ENCODE results near the gene SNED1.

Gene SNED1

DNA sequence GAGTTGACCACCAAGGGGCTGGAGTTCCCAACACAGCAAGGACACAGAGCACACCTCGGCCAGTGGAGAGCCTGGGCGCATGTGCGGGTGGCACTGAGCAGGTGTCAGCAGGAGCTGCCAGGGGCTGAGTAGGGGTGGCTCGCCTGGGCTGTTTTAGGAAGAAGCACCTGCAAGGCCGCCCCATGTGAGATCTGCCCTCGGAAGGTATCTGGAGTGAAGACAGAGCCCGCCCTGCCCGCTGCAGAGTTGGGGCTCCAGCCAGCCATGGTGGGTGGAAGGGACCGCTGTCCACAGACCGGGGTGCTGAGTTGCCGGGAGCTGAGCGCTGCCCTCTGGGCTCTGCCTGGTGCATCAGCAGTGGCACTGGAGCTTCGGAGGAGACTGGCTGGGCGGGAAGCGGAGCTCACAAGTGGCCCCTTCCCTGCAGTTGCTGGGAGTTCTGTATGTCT lies 68.5 kb downstream of the SNED1 start:
- Histone ChIP-seq H3K27ac (ENCODE audit: low read depth, low read length) (no peak overlapping the region), H3K79me2 (ENCODE audit: control insufficient read depth, insufficient read depth, low read length) (no peaks in the 10 kb centered on the region), H4K8ac (ENCODE audit: low read depth, low read length) (no peak overlapping the region), H2BK5ac (ENCODE audit: low read length) (no peak overlapping the region), H2BK15ac (replicated peaks; ENCODE audit: low read depth) (no peak overlapping the region), H3K56ac (ENCODE audit: low read length) (no peak overlapping the region), H2AK5ac (ENCODE audit: low read length) (no peak overlapping the region), H3K23ac (ENCODE audit: low read length) (no peak overlapping the region), H3K4me3 (ENCODE audit: low read length) (no peak overlapping the region), H3K36me3 (ENCODE audit: control insufficient read depth, insufficient read depth, low read length) (no peaks in the 10 kb centered on the region), H2BK120ac (ENCODE audit: low read depth, low read length) (no peak overlapping the region), H3K4me1 (ENCODE audit: control insufficient read depth, low read depth, low read length) (no peaks in the 10 kb centered on the region), H3K4ac (ENCODE audit: low read depth, low read length) (no peak overlapping the region), H4K5ac (ENCODE audit: low read length) (no peak overlapping the region), H3K79me1 (ENCODE audit: low read length) (no peaks in the 10 kb centered on the region), H3K18ac (ENCODE audit: low read length) (no peak overlapping the region), H3K27me3 (ENCODE audit: insufficient read depth, low read length, poor library complexity) (no peaks in the 10 kb centered on the region), H3K9ac (ENCODE audit: low read length) (no peak overlapping the region), H3K4me2 (ENCODE audit: low read length) (no peak overlapping the region)
- no CpG with 5 or more reads among the region's 15 CpGs for WGBS (ENCODE audit: extremely low coverage, insufficient coverage, low lambda C conversion rate)
- peak; percentile 43 for DNase-seq

GRCh38 chr2:241067501-241068135 lies 69.2 kb downstream of the SNED1 start:
- Histone ChIP-seq H3K18ac (ENCODE audit: low read length) (no peak overlapping the region), H3K23ac (ENCODE audit: low read length) (no peak overlapping the region), H2AK5ac (ENCODE audit: low read length) (no peak overlapping the region), H3K79me1 (ENCODE audit: low read length) (no peaks in the 10 kb centered on the region), H4K5ac (ENCODE audit: low read length) (no peak overlapping the region), H2BK5ac (ENCODE audit: low read length) (no peak overlapping the region), H3K27ac (ENCODE audit: low read depth, low read length) (no peak overlapping the region), H3K56ac (ENCODE audit: low read length) (no peak overlapping the region), H2BK15ac (replicated peaks; ENCODE audit: low read depth) (no peak overlapping the region), H4K8ac (ENCODE audit: low read depth, low read length) (no peak overlapping the region), H3K4ac (ENCODE audit: low read depth, low read length) (no peak overlapping the region), H3K79me2 (ENCODE audit: control insufficient read depth, insufficient read depth, low read length) (no peaks in the 10 kb centered on the region), H3K4me3 (ENCODE audit: low read length) (no peak overlapping the region), H3K27me3 (ENCODE audit: insufficient read depth, low read length, poor library complexity) (no peaks in the 10 kb centered on the region), H3K9ac (ENCODE audit: low read length) (no peak overlapping the region), H3K4me2 (ENCODE audit: low read length) (no peak overlapping the region), H2BK120ac (ENCODE audit: low read depth, low read length) (no peak overlapping the region), H3K4me1 (ENCODE audit: control insufficient read depth, low read depth, low read length) (no peaks in the 10 kb centered on the region), H3K36me3 (ENCODE audit: control insufficient read depth, insufficient read depth, low read length) (no peaks in the 10 kb centered on the region)
- no CpG with 5 or more reads among the region's 21 CpGs for WGBS (ENCODE audit: extremely low coverage, insufficient coverage, low lambda C conversion rate)
- no peak for DNase-seq

DNA sequence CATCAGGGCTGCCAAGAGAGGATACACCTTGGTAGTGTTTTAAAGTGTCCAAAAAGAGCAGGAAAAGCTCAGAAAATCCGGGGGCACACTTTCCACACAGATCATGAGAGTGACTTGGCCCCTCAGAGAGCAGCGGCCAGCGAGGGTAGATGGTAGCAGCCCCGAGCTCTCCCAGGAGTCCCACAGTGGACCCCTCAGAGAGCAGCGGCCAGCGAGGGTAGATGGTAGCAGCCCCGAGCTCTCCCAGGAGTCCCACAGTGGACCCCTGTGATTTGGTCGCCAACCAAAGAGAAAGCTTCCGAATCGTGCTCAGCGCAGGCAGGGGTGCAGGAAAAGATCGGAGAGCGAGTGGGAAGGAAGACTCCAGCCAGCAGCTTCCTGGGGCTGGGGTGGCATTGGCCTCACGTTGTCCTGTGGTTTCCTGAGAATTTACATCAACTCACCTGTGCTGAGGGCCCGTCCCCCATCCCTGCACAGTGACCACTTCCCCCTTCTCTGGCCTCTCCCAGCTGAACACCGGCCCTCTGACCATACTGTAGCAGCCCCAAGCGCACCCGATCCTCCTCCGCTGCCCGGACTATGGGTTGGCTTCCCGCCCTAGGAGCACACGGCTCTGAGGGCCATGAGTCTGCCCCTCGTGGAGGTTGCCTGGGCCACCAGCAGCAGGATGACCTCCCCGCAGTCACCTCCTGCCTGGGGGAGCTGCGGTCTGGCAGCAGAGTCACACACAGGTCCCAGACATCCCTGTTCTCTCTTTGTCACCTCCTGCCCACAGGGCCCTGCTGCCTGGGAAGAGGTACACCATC lies 69.9 kb downstream of the SNED1 start:
- WGBS (ENCODE audit: extremely low coverage, insufficient coverage, low lambda C conversion rate): no CpG with 5 or more reads among the region's 25 CpGs

DNA sequence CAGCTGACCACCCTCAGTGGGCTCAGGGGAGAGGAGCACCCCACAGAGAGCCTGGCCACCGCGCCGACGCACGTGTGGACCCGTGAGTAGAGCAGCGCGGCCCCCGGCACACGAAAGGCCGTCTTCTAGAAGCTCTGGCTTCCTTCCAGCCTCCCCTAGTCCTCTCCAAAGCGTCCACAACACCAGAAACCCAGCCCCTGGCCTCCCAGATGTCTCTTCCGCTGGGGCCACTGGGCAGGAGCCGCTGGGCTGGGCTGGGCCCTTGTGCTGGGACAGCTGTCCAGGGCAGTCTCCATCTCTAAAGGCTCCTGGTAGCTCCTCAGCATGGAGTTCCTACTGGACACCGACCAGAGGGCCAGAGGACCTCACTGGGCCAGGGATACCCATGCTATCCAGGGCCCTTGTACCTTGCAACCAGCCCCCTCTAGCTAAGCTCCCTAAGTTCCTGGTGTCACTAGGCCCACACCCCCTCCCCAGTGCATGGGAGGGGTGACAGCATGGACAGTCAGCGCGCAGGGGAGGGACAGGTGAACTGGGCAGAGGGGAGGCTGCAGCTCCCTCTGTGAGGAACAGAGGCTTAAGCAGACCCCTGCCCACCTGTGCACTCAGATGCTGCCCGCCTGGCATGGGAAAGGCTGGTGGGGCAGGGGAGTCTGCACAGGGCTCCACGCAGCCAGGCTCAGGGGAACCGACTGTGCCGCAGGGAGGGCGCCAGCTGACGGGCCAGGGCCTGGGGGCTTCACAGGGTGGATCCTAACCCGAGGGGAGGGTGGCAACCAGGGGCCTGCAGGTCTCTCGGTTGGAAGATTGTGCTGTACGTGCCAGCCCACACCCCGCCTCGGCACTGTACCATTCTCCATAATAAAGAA lies 70.8 kb downstream of the SNED1 start:
- no peak overlapping the region for H3K9ac ChIP-seq (ENCODE audit: low read length)
- no peak overlapping the region for H3K18ac ChIP-seq (ENCODE audit: low read length)
- no peak overlapping the region for H4K8ac ChIP-seq (ENCODE audit: low read depth, low read length)
- WGBS (ENCODE audit: extremely low coverage, insufficient coverage, low lambda C conversion rate): no CpG with 5 or more reads among the region's 28 CpGs
- H3K27me3 ChIP-seq (ENCODE audit: insufficient read depth, low read length, poor library complexity): no peaks in the 10 kb centered on the region
- H2AK5ac ChIP-seq (ENCODE audit: low read length): no peak overlapping the region
- no peak overlapping the region for H3K23ac ChIP-seq (ENCODE audit: low read length)
- no peaks in the 10 kb centered on the region for H3K36me3 ChIP-seq (ENCODE audit: control insufficient read depth, insufficient read depth, low read length)
- no peak overlapping the region for H3K4me2 ChIP-seq (ENCODE audit: low read length)
- no peak overlapping the region for H3K4ac ChIP-seq (ENCODE audit: low read depth, low read length)
- no peak for DNase-seq
- H3K79me1 ChIP-seq (ENCODE audit: low read length): no peaks in the 10 kb centered on the region
- H2BK15ac ChIP-seq (replicated peaks; ENCODE audit: low read depth): no peak overlapping the region
- H3K27ac ChIP-seq (ENCODE audit: low read depth, low read length): no peak overlapping the region
- no peak overlapping the region for H2BK5ac ChIP-seq (ENCODE audit: low read length)
- no peak overlapping the region for H3K56ac ChIP-seq (ENCODE audit: low read length)
- H4K5ac ChIP-seq (ENCODE audit: low read length): no peak overlapping the region
- H3K4me1 ChIP-seq (ENCODE audit: control insufficient read depth, low read depth, low read length): no peaks in the 10 kb centered on the region
- no peaks in the 10 kb centered on the region for H3K79me2 ChIP-seq (ENCODE audit: control insufficient read depth, insufficient read depth, low read length)
- no peak overlapping the region for H2BK120ac ChIP-seq (ENCODE audit: low read depth, low read length)
- H3K4me3 ChIP-seq (ENCODE audit: low read length): no peak overlapping the region

More for the DNA sequence above, 69.9 kb downstream of the SNED1 start:
- Histone ChIP-seq H3K9ac (ENCODE audit: low read length) (no peak overlapping the region), H3K4me2 (ENCODE audit: low read length) (no peak overlapping the region), H3K4me3 (ENCODE audit: low read length) (no peak overlapping the region), H3K36me3 (ENCODE audit: control insufficient read depth, insufficient read depth, low read length) (no peaks in the 10 kb centered on the region), H2BK5ac (ENCODE audit: low read length) (no peak overlapping the region), H3K27me3 (ENCODE audit: insufficient read depth, low read length, poor library complexity) (no peaks in the 10 kb centered on the region), H3K4me1 (ENCODE audit: control insufficient read depth, low read depth, low read length) (no peaks in the 10 kb centered on the region), H3K79me2 (ENCODE audit: control insufficient read depth, insufficient read depth, low read length) (no peaks in the 10 kb centered on the region), H3K27ac (ENCODE audit: low read depth, low read length) (no peak overlapping the region), H3K18ac (ENCODE audit: low read length) (no peak overlapping the region), H4K8ac (ENCODE audit: low read depth, low read length) (no peak overlapping the region), H3K23ac (ENCODE audit: low read length) (no peak overlapping the region), H2BK15ac (replicated peaks; ENCODE audit: low read depth) (no peak overlapping the region), H3K56ac (ENCODE audit: low read length) (no peak overlapping the region), H2AK5ac (ENCODE audit: low read length) (no peak overlapping the region), H4K5ac (ENCODE audit: low read length) (no peak overlapping the region), H3K79me1 (ENCODE audit: low read length) (no peaks in the 10 kb centered on the region), H2BK120ac (ENCODE audit: low read depth, low read length) (no peak overlapping the region), H3K4ac (ENCODE audit: low read depth, low read length) (no peak overlapping the region)
- no peak for DNase-seq

- no peaks in the 10 kb centered on the region for H3K79me1 ChIP-seq (ENCODE audit: low read length)
- no peak overlapping the region for H3K4me2 ChIP-seq (ENCODE audit: low read length)
- H3K27ac ChIP-seq (ENCODE audit: low read depth, low read length): no peak overlapping the region
- no peak overlapping the region for H2BK5ac ChIP-seq (ENCODE audit: low read length)
- H2AK5ac ChIP-seq (ENCODE audit: low read length): no peak overlapping the region
- H3K4me1 ChIP-seq (ENCODE audit: control insufficient read depth, low read depth, low read length): no peaks in the 10 kb centered on the region
- no peak overlapping the region for H3K4ac ChIP-seq (ENCODE audit: low read depth, low read length)
- H4K8ac ChIP-seq (ENCODE audit: low read depth, low read length): no peak overlapping the region
- H2BK120ac ChIP-seq (ENCODE audit: low read depth, low read length): no peak overlapping the region
- H3K56ac ChIP-seq (ENCODE audit: low read length): no peak overlapping the region
- no CpG with 5 or more reads among the region's 26 CpGs for WGBS (ENCODE audit: extremely low coverage, insufficient coverage, low lambda C conversion rate)
- no peaks in the 10 kb centered on the region for H3K36me3 ChIP-seq (ENCODE audit: control insufficient read depth, insufficient read depth, low read length)
- no peak overlapping the region for H3K18ac ChIP-seq (ENCODE audit: low read length)
- no peaks in the 10 kb centered on the region for H3K27me3 ChIP-seq (ENCODE audit: insufficient read depth, low read length, poor library complexity)
- no peak overlapping the region for H3K23ac ChIP-seq (ENCODE audit: low read length)
- no peaks in the 10 kb centered on the region for H3K79me2 ChIP-seq (ENCODE audit: control insufficient read depth, insufficient read depth, low read length)
- H3K4me3 ChIP-seq (ENCODE audit: low read length): no peak overlapping the region
- no peak overlapping the region for H3K9ac ChIP-seq (ENCODE audit: low read length)
- H2BK15ac ChIP-seq (replicated peaks; ENCODE audit: low read depth): no peak overlapping the region
- no peak overlapping the region for H4K5ac ChIP-seq (ENCODE audit: low read length)
- DNase-seq: no peak
These were observed 71.4 kb downstream of the SNED1 start for GRCh38 chr2:241069821-241070281.
